Right hindlimb (tissue), 1 donor: ENCODE data around the gene BPTF.
"Not testable (repeated sequence)": the region's sequence is repeated elsewhere in the genome, so short reads cannot be mapped to it uniquely, and the experiment has no call there.

Experiments used
- DNase-seq: peaks from one replicate; pipeline ENCODE4 v3.0.0-alpha.2; 2018

Gene BPTF

GRCh38 chr17:67884741-67885140 lies 59.4 kb downstream of the BPTF start:
- DNase-seq, result no peak

- DNase-seq, result no peak
Observed at GRCh38 chr17:67891481-67892119, 66.3 kb downstream of the BPTF start.

- DNase-seq, result no peak
Observed at GRCh38 chr17:67902511-67903231, 77.4 kb downstream of the BPTF start.

GRCh38 chr17:67905298-67905697 lies 80.0 kb downstream of the BPTF start:
- DNase-seq, result not testable (repeated sequence)

- not testable (repeated sequence) for DNase-seq
Observed at GRCh38 chr17:67910117-67910803, 85.0 kb downstream of the BPTF start.

GRCh38 chr17:67911059-67911782 lies 85.9 kb downstream of the BPTF start:
- no peak for DNase-seq

GRCh38 chr17:67912088-67912487 lies 86.8 kb downstream of the BPTF start:
- no peak for DNase-seq

- DNase-seq, result no peak
Observed at GRCh38 chr17:67912656-67913055, 87.4 kb downstream of the BPTF start.

- DNase-seq, result no peak
Observed at GRCh38 chr17:67920212-67920611, 94.9 kb downstream of the BPTF start.

GRCh38 chr17:67922503-67922902 lies 97.2 kb downstream of the BPTF start:
- DNase-seq, result no peak

GRCh38 chr17:67928842-67929241 lies 103.5 kb downstream of the BPTF start:
- DNase-seq, result not testable (repeated sequence)

GRCh38 chr17:67931227-67931626 lies 105.9 kb downstream of the BPTF start:
- no peak for DNase-seq

- DNase-seq, result no peak
Observed at GRCh38 chr17:67942810-67943209, 117.5 kb downstream of the BPTF start.

GRCh38 chr17:67944035-67944434 lies 118.7 kb downstream of the BPTF start:
- DNase-seq, result no peak

GRCh38 chr17:67946513-67946912 lies 121.2 kb downstream of the BPTF start:
- DNase-seq, result no peak

GRCh38 chr17:67947325-67947813 lies 122.1 kb downstream of the BPTF start:
- DNase-seq, result no peak

GRCh38 chr17:67950945-67951344 lies 125.6 kb downstream of the BPTF start:
- no peak for DNase-seq

GRCh38 chr17:67959510-67959909 lies 134.2 kb downstream of the BPTF start:
- DNase-seq, result no peak

- not testable (repeated sequence) for DNase-seq
Observed at GRCh38 chr17:67960276-67960675, 135.0 kb downstream of the BPTF start.

- DNase-seq, result not testable (repeated sequence)
Observed at GRCh38 chr17:67962156-67962555, 136.9 kb downstream of the BPTF start.

- DNase-seq, result peak; percentile 44
Observed at GRCh38 chr17:67963145-67963572, 137.9 kb downstream of the BPTF start.

GRCh38 chr17:67970783-67971182 lies 145.5 kb downstream of the BPTF start:
- no peak for DNase-seq

GRCh38 chr17:67974185-67974584 lies 148.9 kb downstream of the BPTF start:
- DNase-seq, result no peak
